Measurements from ENCODE around the gene MED9.

- no peak for TF ChIP-seq CTCF (IDR thresholded peaks at IDR 0.05)
- no peak for TF ChIP-seq POLR2A (IDR thresholded peaks at IDR 0.05)
Observed at GRCh38 chr17:17468217-17469010, 8.4 kb upstream of the MED9 start.
